Fibroblast of lung (primary cell): Measurements from ENCODE around the gene ANKH. TPM values are rescaled to one million over a fixed set of nuclear protein-coding genes. Genes with fewer than 3 reads are reported as not detected.
A peak's percentile ranks its signal among the peaks of the same experiment; 100 is the strongest.

Experiments used
- DNase-seq, 2 donors: peaks; one replicate each; pipeline versions ENCODE4 v3.0.0 to v3.0.0-alpha.2; 2010; ENCODE audit warnings: low read depth in 2 of 2
- H2AFZ ChIP-seq: 2 replicates; pipeline ENCODE4 v1.5.1; 2012; ENCODE audit warnings: low read length, control low read depth, inconsistent platforms
- H3K27ac ChIP-seq: 2 replicates; pipeline ENCODE4 v1.5.1; 2011; ENCODE audit warnings: low read length, control low read depth; ENCODE audit not compliant: insufficient read depth
- H3K27me3 ChIP-seq: 2 replicates; pipeline ENCODE4 v1.5.1; 2011; ENCODE audit warnings: mild to moderate bottlenecking, low read length; ENCODE audit not compliant: control insufficient read depth, insufficient read depth
- H3K36me3 ChIP-seq: 2 replicates; pipeline ENCODE4 v1.5.1; 2011; ENCODE audit warnings: low read length; ENCODE audit not compliant: control insufficient read depth, insufficient read depth
- H3K4me1 ChIP-seq: 2 replicates; pipeline ENCODE4 v1.5.1; 2011; ENCODE audit warnings: low read length; ENCODE audit not compliant: control insufficient read depth, insufficient read depth; ENCODE audit errors: extremely low read depth
- H3K4me2 ChIP-seq: 2 replicates; pipeline ENCODE4 v1.5.1; 2011; ENCODE audit warnings: low read length, control low read depth; ENCODE audit not compliant: insufficient read depth; ENCODE audit errors: extremely low read depth
- H3K4me3 ChIP-seq, 4 experiments: fragments of 200-600 bp in 1 of 4; sonication (generic) in 1 of 4; replicated peaks in 1 of 4; 2 replicates each; pipeline ENCODE4 v1.5.1; 2011 to 2016; ENCODE audit warnings: low read length in 4 of 4, low read depth in 3 of 4, mild to moderate bottlenecking in 3 of 4, control low read depth in 2 of 4, inconsistent platforms in 1 of 4, mixed read lengths in 1 of 4; ENCODE audit not compliant: insufficient read depth in 1 of 4; ENCODE audit errors: control extremely low read depth in 1 of 4
- H3K79me2 ChIP-seq: 2 replicates; pipeline ENCODE4 v1.5.1; 2012; ENCODE audit warnings: mild to moderate bottlenecking, low read length, inconsistent platforms; ENCODE audit not compliant: control insufficient read depth, insufficient read depth
- H3K9ac ChIP-seq: 2 replicates; pipeline ENCODE4 v1.5.1; 2011; ENCODE audit warnings: mild to moderate bottlenecking, low read length, control low read depth; ENCODE audit not compliant: insufficient read depth
- H3K9me3 ChIP-seq: 2 replicates; pipeline ENCODE4 v1.5.1; 2012; ENCODE audit warnings: low read depth, low read length; ENCODE audit not compliant: control insufficient read depth, insufficient read depth
- H4K20me1 ChIP-seq: 2 replicates; pipeline ENCODE4 v1.5.1; 2011; ENCODE audit warnings: low read length; ENCODE audit not compliant: control insufficient read depth, insufficient read depth; ENCODE audit errors: extremely low read depth
- CTCF ChIP-seq, 2 donors: IDR thresholded peaks in 1 of 2; conservative IDR thresholded peaks in 1 of 2; 1 replicate in 1 of 2; 2 replicates in 1 of 2; pipeline ENCODE4 v1.5.1; 2011 to 2012; ENCODE audit warnings: low read length in 2 of 2, control low read depth in 1 of 2, inconsistent platforms in 1 of 2, low read depth in 1 of 2, mild to moderate bottlenecking in 1 of 2
- EZH2 ChIP-seq: IDR thresholded peaks from 2 replicates; pipeline ENCODE4 v1.5.1; 2012; ENCODE audit warnings: low read length, control low read depth, mild to moderate bottlenecking; ENCODE audit errors: missing control alignments
- polyA plus RNA-seq, 2 donors: library from polyadenylated mRNA; depleted of rRNA in 1 of 2; stranded (reverse) in 1 of 2; unstranded in 1 of 2; fragments of >200 nt; gene quantifications; 2 replicates each; pipeline ENCODE4 v1.2.1, GENCODE V29; 2011 to 2012; ENCODE audit warnings: missing spikeins in 1 of 2
- total RNA-seq: library from RNA; depleted of rRNA; stranded (reverse); fragments of >200 nt; gene quantifications from 2 replicates; pipeline ENCODE4 v1.2.1, GENCODE V29; 2014

The ANKH gene
- total and polyA plus RNA-seq, 2 donors (not counting 1 experiment from before 2014, with no cell fraction given): 5.8 to 10.9 TPM

DNA sequence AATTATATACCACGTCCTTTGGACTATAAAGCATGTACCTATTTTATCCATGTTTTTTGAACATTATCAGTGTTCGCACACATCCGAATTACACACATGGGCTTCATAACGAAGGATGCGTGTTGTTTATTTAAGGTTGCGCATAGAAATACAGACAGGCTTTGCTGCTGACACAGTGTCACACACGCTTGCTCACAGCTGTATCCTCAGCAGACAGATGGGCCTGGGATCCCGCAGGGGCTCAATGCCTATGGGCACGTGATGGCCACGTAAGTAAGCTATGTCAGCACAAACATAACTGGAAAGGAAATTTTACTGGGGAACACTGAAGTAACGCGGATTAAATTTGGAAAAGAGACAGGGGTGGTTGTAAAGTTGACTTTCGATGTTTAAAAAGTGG, 130.4 kb downstream of the ANKH start:
- Histone ChIP-seq H2AFZ (no peak overlapping the region), H3K4me2 (no peak overlapping the region), H3K27ac (no peak overlapping the region), H3K4me3 (no peak overlapping the region), H3K79me2 (no peaks in the 10 kb centered on the region), H3K9me3 (no peaks in the 10 kb centered on the region), H3K27me3 (no peaks in the 10 kb centered on the region), H3K9ac (no peak overlapping the region), H4K20me1 (no peaks in the 10 kb centered on the region), H3K36me3 (no peaks in the 10 kb centered on the region), H3K4me1 (no peaks in the 10 kb centered on the region)
- DNase-seq: no peak
- TF ChIP-seq EZH2: no peak
- TF ChIP-seq CTCF (conservative IDR thresholded peaks at IDR 0.05 in 1 of 2, IDR thresholded peaks at IDR 0.05 in 1 of 2; ENCODE audit: low read depth in 1 of 2, low read length in 2 of 2): no peak

DNA sequence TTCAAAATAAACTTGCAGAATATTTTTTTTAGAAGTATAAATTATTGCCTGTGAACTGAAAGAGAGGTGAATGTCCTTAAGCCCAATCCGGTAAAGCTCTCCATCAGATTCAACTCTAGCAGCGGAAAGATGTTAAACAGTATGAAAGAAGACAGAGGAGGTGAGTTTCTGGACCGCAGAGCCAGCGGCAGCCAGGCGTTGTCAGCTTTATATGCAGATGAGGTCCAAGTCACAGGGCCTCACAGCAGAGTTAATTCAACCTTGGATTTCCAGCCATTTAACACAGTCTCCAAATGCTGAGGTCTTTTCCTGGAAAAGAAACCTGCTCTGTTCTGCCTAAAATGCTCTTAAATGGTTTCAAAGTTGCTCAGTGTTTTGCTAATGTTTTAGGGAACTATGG, 131.6 kb downstream of the ANKH start:
- H3K9ac ChIP-seq: no peak overlapping the region

GRCh38 chr5:14739538-14739937, 132.0 kb downstream of the ANKH start:
- peak; percentile 16 to 61 for DNase-seq
- TF ChIP-seq CTCF (conservative IDR thresholded peaks at IDR 0.05 in 1 of 2, IDR thresholded peaks at IDR 0.05 in 1 of 2; ENCODE audit: low read depth in 1 of 2, low read length in 2 of 2) (no peak), EZH2 (no peak)
- H3K4me3 ChIP-seq: no peak overlapping the region
- no peak overlapping the region for H3K27ac ChIP-seq
- H3K36me3 ChIP-seq: no peaks in the 10 kb centered on the region
- H3K9ac ChIP-seq: no peak overlapping the region
- no peaks in the 10 kb centered on the region for H3K79me2 ChIP-seq
- no peak overlapping the region for H2AFZ ChIP-seq
- H3K9me3 ChIP-seq: no peaks in the 10 kb centered on the region
- no peaks in the 10 kb centered on the region for H3K4me1 ChIP-seq
- H3K27me3 ChIP-seq: no peaks in the 10 kb centered on the region
- no peaks in the 10 kb centered on the region for H4K20me1 ChIP-seq
- no peak overlapping the region for H3K4me2 ChIP-seq

More for the DNA sequence above, 131.6 kb downstream of the ANKH start:
- no peak overlapping the region for H3K27ac ChIP-seq
- no peaks in the 10 kb centered on the region for H3K27me3 ChIP-seq
- no peaks in the 10 kb centered on the region for H3K4me1 ChIP-seq
- no peaks in the 10 kb centered on the region for H3K9me3 ChIP-seq
- H3K4me3 ChIP-seq: no peak overlapping the region
- H3K4me2 ChIP-seq: no peak overlapping the region
- H3K79me2 ChIP-seq: no peaks in the 10 kb centered on the region
- H3K36me3 ChIP-seq: no peaks in the 10 kb centered on the region
- TF ChIP-seq CTCF (conservative IDR thresholded peaks at IDR 0.05 in 1 of 2, IDR thresholded peaks at IDR 0.05 in 1 of 2; ENCODE audit: low read depth in 1 of 2, low read length in 2 of 2) (no peak), EZH2 (no peak)
- H2AFZ ChIP-seq: no peak overlapping the region
- no peak for DNase-seq
- H4K20me1 ChIP-seq: no peaks in the 10 kb centered on the region
